ENCODE results near the gene SLCO2A1. TPM values are rescaled to one million over a fixed set of nuclear protein-coding genes. Genes with fewer than 3 reads are reported as not detected.

Gene SLCO2A1
- polyA plus RNA-seq, 3 donors = 15.9 to 18.0 (median 16.1) TPM

GRCh38 chr3:134036291-134036690, 6.6 kb upstream of the SLCO2A1 start:
- DNase-seq (ENCODE audit: low read depth in 3 of 3, low spot score in 2 of 3) = no peak

- DNase-seq (ENCODE audit: low read depth in 3 of 3, low spot score in 2 of 3) = no peak
Measured at GRCh38 chr3:134035836-134036235, 6.1 kb upstream of the SLCO2A1 start.

GRCh38 chr3:134034005-134034785, 4.5 kb upstream of the SLCO2A1 start:
- no peak for DNase-seq (ENCODE audit: low read depth in 3 of 3, low spot score in 2 of 3)

- no peak for DNase-seq (ENCODE audit: low read depth in 3 of 3, low spot score in 2 of 3)
Measured at GRCh38 chr3:134033315-134033996, 3.7 kb upstream of the SLCO2A1 start.

GRCh38 chr3:134031348-134031915, 1.7 kb upstream of the SLCO2A1 start:
- no peak for DNase-seq (ENCODE audit: low read depth in 3 of 3, low spot score in 2 of 3)

- no peak for DNase-seq (ENCODE audit: low read depth in 3 of 3, low spot score in 2 of 3)
Measured at GRCh38 chr3:134030379-134031347, 938 bp upstream of the SLCO2A1 start.

- no peak for DNase-seq (ENCODE audit: low read depth in 3 of 3, low spot score in 2 of 3)
Measured at GRCh38 chr3:134029256-134029733, 430 bp downstream of the SLCO2A1 start.

- no peak for DNase-seq (ENCODE audit: low read depth in 3 of 3, low spot score in 2 of 3)
Measured at GRCh38 chr3:134028486-134029255, 1.1 kb downstream of the SLCO2A1 start.

GRCh38 chr3:134027631-134028030, 2.1 kb downstream of the SLCO2A1 start:
- no peak for DNase-seq (ENCODE audit: low read depth in 3 of 3, low spot score in 2 of 3)

GRCh38 chr3:134020135-134020680, 9.5 kb downstream of the SLCO2A1 start:
- no peak for DNase-seq (ENCODE audit: low read depth in 3 of 3, low spot score in 2 of 3)

- no peak for DNase-seq (ENCODE audit: low read depth in 3 of 3, low spot score in 2 of 3)
Measured at GRCh38 chr3:134018850-134019249, 10.9 kb downstream of the SLCO2A1 start.

- no peak for DNase-seq (ENCODE audit: low read depth in 3 of 3, low spot score in 2 of 3)
Measured at GRCh38 chr3:134018406-134018805, 11.3 kb downstream of the SLCO2A1 start.

- no peak for DNase-seq (ENCODE audit: low read depth in 3 of 3, low spot score in 2 of 3)
Measured at GRCh38 chr3:134017490-134017889, 12.2 kb downstream of the SLCO2A1 start.

- no peak for DNase-seq (ENCODE audit: low read depth in 3 of 3, low spot score in 2 of 3)
Measured at GRCh38 chr3:134014270-134014669, 15.5 kb downstream of the SLCO2A1 start.

- no peak for DNase-seq (ENCODE audit: low read depth in 3 of 3, low spot score in 2 of 3)
Measured at GRCh38 chr3:134013280-134013679, 16.4 kb downstream of the SLCO2A1 start.

- no peak for DNase-seq (ENCODE audit: low read depth in 3 of 3, low spot score in 2 of 3)
Measured at GRCh38 chr3:134009345-134010000, 20.3 kb downstream of the SLCO2A1 start.

GRCh38 chr3:134008630-134009156, 21.0 kb downstream of the SLCO2A1 start:
- no peak for DNase-seq (ENCODE audit: low read depth in 3 of 3, low spot score in 2 of 3)

GRCh38 chr3:134007819-134008218, 21.9 kb downstream of the SLCO2A1 start:
- no peak for DNase-seq (ENCODE audit: low read depth in 3 of 3, low spot score in 2 of 3)

- DNase-seq (ENCODE audit: low read depth in 3 of 3, low spot score in 2 of 3) = no peak
Measured at GRCh38 chr3:134004841-134005240, 24.9 kb downstream of the SLCO2A1 start.
